GM19023 (cell line): ENCODE data around the gene WFS1.

Experiments
- ATAC-seq: cut with Tn5 transposase; IDR thresholded peaks from one replicate; pipeline ENCODE4 v1.9.1; 2021; ENCODE audit warnings: mild to moderate bottlenecking, moderate library complexity; ENCODE audit not compliant: unreplicated experiment

WFS1 gene

GRCh38 chr4:6235901-6236640 is 33.6 kb upstream of the WFS1 start:
- no peak for ATAC-seq

GRCh38 chr4:6236816-6237390 is 32.7 kb upstream of the WFS1 start:
- ATAC-seq, result no peak

GRCh38 chr4:6239486-6239885 is 30.2 kb upstream of the WFS1 start:
- ATAC-seq, result no peak

GRCh38 chr4:6239968-6240367 is 29.7 kb upstream of the WFS1 start:
- no peak for ATAC-seq

- ATAC-seq, result no peak
These were observed 28.4 kb upstream of the WFS1 start for GRCh38 chr4:6241062-6241845.

- ATAC-seq, result no peak
These were observed 27.2 kb upstream of the WFS1 start for GRCh38 chr4:6242271-6243029.

GRCh38 chr4:6245246-6246169 is 24.1 kb upstream of the WFS1 start:
- ATAC-seq, result no peak

GRCh38 chr4:6246170-6246634 is 23.4 kb upstream of the WFS1 start:
- no peak for ATAC-seq

GRCh38 chr4:6248394-6248793 is 21.3 kb upstream of the WFS1 start:
- ATAC-seq, result no peak

- ATAC-seq, result no peak
These were observed 19.2 kb upstream of the WFS1 start for GRCh38 chr4:6250235-6250983.

GRCh38 chr4:6250984-6251295 is 18.7 kb upstream of the WFS1 start:
- ATAC-seq, result no peak

GRCh38 chr4:6251365-6251764 is 18.3 kb upstream of the WFS1 start:
- ATAC-seq, result no peak

- ATAC-seq, result no peak
These were observed 17.6 kb upstream of the WFS1 start for GRCh38 chr4:6252051-6252450.

- ATAC-seq, result no peak
These were observed 16.5 kb upstream of the WFS1 start for GRCh38 chr4:6253111-6253510.

GRCh38 chr4:6253961-6254360 is 15.7 kb upstream of the WFS1 start:
- no peak for ATAC-seq

- no peak for ATAC-seq
These were observed 13.5 kb upstream of the WFS1 start for GRCh38 chr4:6256141-6256540.

- ATAC-seq, result no peak
These were observed 12.2 kb upstream of the WFS1 start for GRCh38 chr4:6257247-6258025.

- ATAC-seq, result no peak
These were observed 11.7 kb upstream of the WFS1 start for GRCh38 chr4:6258026-6258360.

- no peak for ATAC-seq
These were observed 10.9 kb upstream of the WFS1 start for GRCh38 chr4:6258741-6259140.
